Nucleus accumbens (tissue), 56 donors: Measurements from ENCODE around the gene SMTNL2.
"Not testable (repeated sequence)": the region's sequence is repeated elsewhere in the genome, so short reads cannot be mapped to it uniquely, and the experiment has no call there.

Source experiments
- DNase-seq, 56 donors: peaks; one replicate each; lab custom pipeline; 2025; lab: John Stamatoyannopoulos, UW

The SMTNL2 gene

GRCh38 chr17:4582101-4582501 is 2.2 kb upstream of the SMTNL2 start:
- no peak for DNase-seq

- no peak for DNase-seq
These were observed 1.6 kb upstream of the SMTNL2 start for GRCh38 chr17:4582691-4583090.

- no peak for DNase-seq
These were observed 1.1 kb upstream of the SMTNL2 start for GRCh38 chr17:4583206-4583605.

GRCh38 chr17:4583782-4584100 is 588 bp upstream of the SMTNL2 start:
- DNase-seq, result peak in 1 of 56 donors; percentile 3

GRCh38 chr17:4584917-4585637 is 748 bp downstream of the SMTNL2 start:
- peak in 1 of 56 donors; percentile 28 for DNase-seq

- DNase-seq, result no peak
These were observed 1.3 kb downstream of the SMTNL2 start for GRCh38 chr17:4585638-4585994.

- DNase-seq, result no peak
These were observed 1.7 kb downstream of the SMTNL2 start for GRCh38 chr17:4586043-4586442.

GRCh38 chr17:4587195-4587594 is 2.9 kb downstream of the SMTNL2 start:
- no peak for DNase-seq

GRCh38 chr17:4587803-4588202 is 3.5 kb downstream of the SMTNL2 start:
- no peak for DNase-seq

- no peak for DNase-seq
These were observed 4.1 kb downstream of the SMTNL2 start for GRCh38 chr17:4588391-4588790.

GRCh38 chr17:4588898-4589625 is 4.7 kb downstream of the SMTNL2 start:
- DNase-seq, result no peak

- DNase-seq, result not testable (repeated sequence)
These were observed 5.7 kb downstream of the SMTNL2 start for GRCh38 chr17:4590042-4590441.

GRCh38 chr17:4590981-4591453 is 6.7 kb downstream of the SMTNL2 start:
- no peak for DNase-seq

GRCh38 chr17:4591529-4591928 is 7.2 kb downstream of the SMTNL2 start:
- no peak for DNase-seq

GRCh38 chr17:4592240-4593005 is 8.1 kb downstream of the SMTNL2 start:
- no peak for DNase-seq

- DNase-seq, result no peak
These were observed 8.7 kb downstream of the SMTNL2 start for GRCh38 chr17:4593021-4593421.

GRCh38 chr17:4594406-4594805 is 10.1 kb downstream of the SMTNL2 start:
- DNase-seq, result no peak

GRCh38 chr17:4594931-4595684 is 10.8 kb downstream of the SMTNL2 start:
- peak in 2 of 56 donors; percentile 15 to 18 for DNase-seq

GRCh38 chr17:4595685-4596342 is 11.5 kb downstream of the SMTNL2 start:
- not testable (repeated sequence) for DNase-seq
